ENCODE results near the gene SP3.
A peak's percentile ranks its signal among the peaks of the same experiment; 100 is the strongest.

The SP3 gene

DNA sequence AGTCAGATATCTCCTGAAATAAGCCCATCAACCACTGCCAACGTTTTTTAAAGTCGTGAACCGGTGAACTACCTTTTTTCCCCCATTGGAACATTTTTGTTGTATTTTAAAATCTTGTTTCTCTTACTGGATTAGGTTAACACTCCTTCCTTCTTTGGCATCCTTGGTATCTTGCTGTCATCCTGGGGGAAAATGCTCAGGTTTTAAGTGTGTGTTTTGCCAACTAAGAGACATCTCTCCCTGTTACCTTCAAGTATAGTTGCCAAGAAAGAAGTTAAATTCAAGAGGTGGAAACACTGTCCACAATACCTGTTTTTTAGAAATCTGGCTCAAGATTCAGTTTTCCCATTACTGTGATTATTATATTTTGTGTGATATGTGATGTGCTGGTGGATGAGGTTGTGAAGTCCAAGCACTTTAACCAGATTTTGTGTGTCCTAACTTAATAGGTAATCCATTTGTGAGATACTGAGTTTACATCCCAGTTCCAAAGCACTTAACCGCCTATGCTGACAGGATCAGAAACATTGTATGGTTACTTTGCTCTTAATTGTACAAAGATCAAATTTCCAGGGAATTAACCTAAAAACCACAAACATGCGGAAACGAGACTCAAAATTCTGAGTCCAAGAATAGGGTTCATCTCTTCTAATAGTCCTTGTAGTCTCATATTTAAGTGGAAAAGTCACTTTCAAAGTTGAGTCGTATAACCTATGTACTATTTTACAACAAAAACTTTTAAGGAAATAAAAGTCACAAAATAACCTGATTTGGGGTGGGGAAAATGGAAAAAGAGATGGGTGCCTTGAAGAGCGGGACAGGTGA lies 1.3 kb upstream of the SP3 start:
- Mint-ChIP-seq H3K4me1 (ENCODE audit: low read depth) (peaks cover 37% of the 10 kb centered on the region), H3K9me3 (no peaks in the 10 kb centered on the region), H3K27ac (peak overlapping the region; percentile 100), H3K36me3 (ENCODE audit: low read depth) (peaks cover 25% of the 10 kb centered on the region), H3K27me3 (no peaks in the 10 kb centered on the region), H3K4me3 (peak overlapping the region; percentile 99)
- no peak for DNase-seq

DNA sequence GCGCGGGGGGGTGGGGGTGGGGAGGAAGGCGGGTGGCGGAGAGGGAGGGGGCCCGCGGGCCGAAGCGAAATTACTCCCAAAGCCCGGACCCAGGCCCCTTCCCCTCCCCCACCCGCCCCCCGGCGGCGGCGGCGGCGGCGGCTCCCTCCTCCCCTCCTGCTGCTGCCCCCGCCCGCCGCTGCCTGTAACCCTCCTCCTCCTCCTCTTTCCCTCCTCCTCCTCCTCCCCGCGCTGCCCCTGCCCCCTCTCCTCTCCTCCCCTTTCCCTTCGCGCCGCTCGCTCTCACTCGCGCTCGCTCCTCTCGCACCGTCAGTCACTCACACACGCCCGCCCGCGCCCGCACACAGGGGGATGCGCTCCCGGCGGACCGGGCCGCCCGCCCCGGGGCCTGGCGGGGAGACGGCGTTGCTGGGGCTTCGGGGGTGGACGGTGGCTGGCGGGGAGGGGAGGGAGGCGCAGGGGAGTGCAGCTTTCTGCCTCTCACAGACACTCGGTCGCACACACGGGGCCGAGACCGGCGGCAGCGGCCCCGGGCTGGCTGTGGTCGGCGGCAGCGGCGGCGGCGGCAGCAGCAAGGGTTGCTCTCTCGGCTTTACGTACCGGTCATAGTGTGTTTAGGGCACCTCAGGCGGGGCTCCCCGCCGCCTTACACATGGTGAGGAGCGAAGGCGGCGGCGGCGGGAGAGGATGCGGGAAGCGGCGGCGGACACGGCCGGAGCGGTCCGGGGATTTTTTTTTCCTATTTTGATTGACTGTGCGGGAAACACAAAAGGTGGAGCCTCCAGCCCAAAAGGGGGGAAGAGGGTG lies 405 bp downstream of the SP3 start:
- H3K27ac Mint-ChIP-seq = peak overlapping the region; percentile 100
- H3K27me3 Mint-ChIP-seq = no peaks in the 10 kb centered on the region
- DNase-seq = peak; percentile 86
- H3K9me3 Mint-ChIP-seq = no peaks in the 10 kb centered on the region
- H3K4me3 Mint-ChIP-seq = peak overlapping the region; percentile 99
- H3K4me1 Mint-ChIP-seq (ENCODE audit: low read depth) = peaks cover 36% of the 10 kb centered on the region
- peaks cover 38% of the 10 kb centered on the region for H3K36me3 Mint-ChIP-seq (ENCODE audit: low read depth)

DNA sequence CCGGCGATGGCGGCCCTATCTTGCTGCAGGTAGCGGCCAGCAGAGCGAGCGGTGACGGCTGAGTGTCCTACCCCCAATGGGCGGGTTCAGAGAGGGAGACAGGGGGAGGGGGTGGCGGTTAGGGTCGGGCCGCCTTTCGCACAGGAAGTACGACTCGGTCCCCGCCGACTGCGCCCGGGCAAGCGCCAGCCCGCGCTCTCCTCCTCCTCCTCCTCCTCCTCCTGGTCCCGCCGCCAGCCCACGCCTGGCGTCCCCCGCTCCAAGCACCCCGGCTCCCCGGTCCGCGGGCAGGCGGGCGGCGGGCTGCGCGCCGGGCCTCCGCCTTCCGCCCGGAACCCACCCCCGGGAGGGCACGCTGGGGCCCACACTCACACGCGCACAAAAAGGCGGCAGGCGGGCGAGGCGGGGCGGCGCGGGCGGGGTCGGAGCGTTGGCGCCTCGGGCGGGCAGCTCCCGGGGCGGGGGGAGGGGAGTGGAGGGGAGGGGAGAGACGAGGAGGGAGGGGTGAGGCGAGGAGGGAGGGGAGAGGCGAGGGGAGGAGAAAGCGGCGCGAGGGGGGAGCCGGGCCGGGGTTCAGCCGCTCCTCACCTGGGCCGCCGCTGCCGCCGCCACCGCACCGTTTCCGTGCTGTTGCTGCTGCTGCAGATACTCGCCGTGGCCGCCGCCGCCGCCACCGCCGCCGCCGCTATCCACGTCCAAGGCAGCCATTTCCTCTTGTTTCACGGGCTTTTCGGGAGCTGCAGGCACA lies 1.2 kb downstream of the SP3 start:
- no peaks in the 10 kb centered on the region for H3K27me3 Mint-ChIP-seq
- H3K27ac Mint-ChIP-seq = peak overlapping the region; percentile 100
- DNase-seq = peak; percentile 94
- H3K9me3 Mint-ChIP-seq = no peaks in the 10 kb centered on the region
- peaks cover 44% of the 10 kb centered on the region for H3K4me1 Mint-ChIP-seq (ENCODE audit: low read depth)
- peaks cover 44% of the 10 kb centered on the region for H3K36me3 Mint-ChIP-seq (ENCODE audit: low read depth)
- H3K4me3 Mint-ChIP-seq = peak overlapping the region; percentile 99

DNA sequence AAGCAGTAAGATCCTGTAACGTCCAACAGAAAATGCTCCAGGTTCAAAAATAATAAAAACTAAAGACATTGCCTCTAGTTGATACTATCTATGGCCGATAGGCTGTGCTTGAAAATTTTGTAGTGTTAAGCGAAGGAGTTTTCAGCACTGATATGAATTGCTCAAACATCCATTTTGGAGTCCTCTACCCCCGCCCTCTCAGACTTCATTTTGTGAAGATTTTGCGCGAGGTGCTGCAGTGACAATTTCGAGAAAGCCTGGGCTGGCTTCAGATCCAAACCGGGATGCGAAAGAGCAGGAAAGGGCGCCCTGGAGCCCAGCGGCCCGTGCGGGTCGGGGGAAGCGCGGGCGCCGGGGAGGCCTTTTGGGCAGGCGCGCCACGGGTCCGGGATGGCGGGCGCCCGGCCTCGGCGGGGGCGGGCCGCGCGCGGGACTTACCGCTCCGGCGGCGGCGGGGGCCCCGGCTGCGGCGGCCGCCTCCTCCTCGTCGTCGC lies 1.8 kb downstream of the SP3 start:
- Mint-ChIP-seq H3K36me3 (ENCODE audit: low read depth) (peaks cover 49% of the 10 kb centered on the region), H3K4me3 (peak overlapping the region; percentile 84), H3K9me3 (no peaks in the 10 kb centered on the region), H3K27ac (peak overlapping the region; percentile 95), H3K4me1 (ENCODE audit: low read depth) (peaks cover 50% of the 10 kb centered on the region), H3K27me3 (no peaks in the 10 kb centered on the region)
- DNase-seq = no peak

DNA sequence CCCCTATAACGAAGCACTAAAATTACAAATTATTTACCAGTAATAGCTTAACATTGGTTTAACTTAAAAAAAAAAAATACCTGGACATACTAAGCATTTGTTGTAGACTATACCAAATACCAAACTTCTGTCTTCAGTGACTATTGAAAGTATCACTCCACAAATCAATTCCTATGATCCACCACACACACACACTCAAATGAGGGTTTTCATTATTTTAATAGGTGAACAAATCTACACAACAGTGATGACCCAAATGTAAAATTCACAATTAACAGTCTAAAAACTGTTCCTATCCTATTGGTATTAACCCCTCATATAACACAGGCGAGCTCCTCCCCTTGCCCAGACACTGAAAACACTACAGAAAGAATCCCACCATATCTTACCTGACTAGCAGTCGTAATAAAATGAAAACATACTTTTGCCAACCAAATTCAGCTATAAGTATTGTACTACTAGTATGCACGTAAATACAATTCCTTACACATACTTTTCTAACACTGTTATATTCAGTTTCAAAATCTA lies 2.5 kb downstream of the SP3 start:
- H3K4me1 Mint-ChIP-seq (ENCODE audit: low read depth) = peaks cover 56% of the 10 kb centered on the region

DNA sequence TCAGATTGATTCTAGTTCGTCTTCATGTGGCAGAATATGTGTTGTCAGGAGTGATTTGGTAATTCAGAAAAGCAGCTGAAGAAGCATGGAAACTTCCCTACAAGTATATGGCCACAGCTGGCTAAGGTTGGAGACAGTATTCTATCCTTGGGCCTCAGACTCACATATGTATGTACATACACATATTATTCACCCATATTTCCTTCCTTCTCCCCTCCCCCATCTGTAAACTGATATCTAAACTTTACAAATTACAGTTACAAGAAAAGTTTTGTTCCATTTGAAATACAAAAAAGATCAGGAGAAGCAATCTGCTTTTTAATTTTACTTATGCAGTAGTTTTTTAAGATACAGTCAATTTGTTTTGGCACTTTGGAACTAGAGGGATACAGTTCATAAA lies 3.1 kb downstream of the SP3 start:
- Mint-ChIP-seq H3K4me3 (peak overlapping the region; percentile 84), H3K36me3 (ENCODE audit: low read depth) (peaks cover 59% of the 10 kb centered on the region)
- no peak for DNase-seq

More for the DNA sequence above, 2.5 kb downstream of the SP3 start:
- H3K4me3 Mint-ChIP-seq = peak overlapping the region; percentile 84
- no peak for DNase-seq
- H3K27me3 Mint-ChIP-seq = no peaks in the 10 kb centered on the region
- H3K27ac Mint-ChIP-seq = peak overlapping the region; percentile 95
- H3K36me3 Mint-ChIP-seq (ENCODE audit: low read depth) = peaks cover 54% of the 10 kb centered on the region
- no peaks in the 10 kb centered on the region for H3K9me3 Mint-ChIP-seq

DNA sequence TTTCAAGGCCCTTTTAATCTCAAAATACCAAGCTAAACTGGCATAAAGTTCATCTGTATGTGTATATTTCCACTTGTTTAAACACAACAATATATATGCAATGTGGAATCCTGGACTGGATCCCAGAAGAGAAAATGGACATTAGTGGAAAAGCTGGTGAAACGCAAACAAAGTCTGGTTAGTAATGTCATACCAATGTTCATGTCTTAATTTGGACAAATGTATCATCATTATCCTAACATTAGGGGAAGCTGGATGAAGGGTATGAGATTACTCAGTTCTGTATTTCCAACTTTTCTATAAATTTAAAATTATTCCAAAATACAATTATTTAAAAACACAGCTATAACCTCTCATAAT lies 3.8 kb downstream of the SP3 start:
- Mint-ChIP-seq H3K27me3 (no peaks in the 10 kb centered on the region), H3K4me1 (ENCODE audit: low read depth) (peaks cover 60% of the 10 kb centered on the region), H3K4me3 (peak overlapping the region; percentile 84), H3K27ac (peak overlapping the region; percentile 89), H3K36me3 (ENCODE audit: low read depth) (peaks cover 66% of the 10 kb centered on the region), H3K9me3 (no peaks in the 10 kb centered on the region)
- no peak for DNase-seq

More for the DNA sequence above, 3.1 kb downstream of the SP3 start:
- peak overlapping the region; percentile 95 for H3K27ac Mint-ChIP-seq
- H3K27me3 Mint-ChIP-seq = no peaks in the 10 kb centered on the region
- peaks cover 60% of the 10 kb centered on the region for H3K4me1 Mint-ChIP-seq (ENCODE audit: low read depth)
- no peaks in the 10 kb centered on the region for H3K9me3 Mint-ChIP-seq

DNA sequence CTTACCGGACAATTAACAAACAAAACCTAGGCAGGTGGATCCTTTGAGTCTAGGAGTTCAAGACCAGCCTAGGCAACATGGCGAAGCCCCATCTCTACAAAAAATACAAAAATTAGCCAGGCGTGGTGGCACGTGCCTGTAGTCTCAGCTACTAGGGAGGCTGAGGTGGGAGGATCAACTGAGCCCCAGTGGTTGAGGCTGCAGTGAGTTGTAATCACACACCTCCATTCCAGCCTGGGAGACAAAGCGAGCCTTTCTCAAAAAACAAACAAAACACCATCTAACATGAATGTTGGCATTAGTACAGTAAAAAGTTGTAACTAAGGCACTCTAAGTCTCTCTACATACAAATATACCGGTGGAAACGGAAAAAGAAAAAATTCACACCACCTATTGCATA lies 5.3 kb downstream of the SP3 start:
- Mint-ChIP-seq H3K36me3 (ENCODE audit: low read depth) (peaks cover 74% of the 10 kb centered on the region), H3K27me3 (no peaks in the 10 kb centered on the region), H3K9me3 (no peaks in the 10 kb centered on the region), H3K4me3 (peak overlapping the region; percentile 84), H3K4me1 (ENCODE audit: low read depth) (peaks cover 68% of the 10 kb centered on the region), H3K27ac (peak overlapping the region; percentile 88)
- DNase-seq = no peak

DNA sequence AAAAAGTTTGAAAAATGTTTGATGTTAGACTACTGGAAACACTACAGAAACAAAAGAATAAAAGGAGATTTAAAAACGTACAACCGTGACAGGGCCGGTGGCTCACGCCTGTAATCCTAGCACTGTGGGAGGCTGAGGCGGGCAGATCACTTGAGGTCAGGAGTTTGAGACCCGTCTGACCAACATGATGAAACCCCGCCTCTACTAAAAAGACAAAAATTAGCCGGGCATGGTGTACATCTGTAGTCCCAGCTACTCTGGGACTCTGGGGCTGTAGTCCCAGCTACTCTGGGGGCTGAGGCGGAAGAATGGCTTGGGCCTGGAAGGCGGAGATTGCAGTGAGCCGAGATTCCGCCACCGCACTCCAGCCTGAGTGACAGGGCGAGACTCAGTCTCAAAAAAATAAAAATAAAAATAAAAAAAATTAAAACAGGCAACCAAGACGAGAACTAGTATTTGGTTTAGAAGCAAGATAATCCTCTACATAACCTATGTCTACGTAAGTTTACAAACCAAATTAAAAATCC lies 5.8 kb downstream of the SP3 start:
- H3K27me3 Mint-ChIP-seq = no peaks in the 10 kb centered on the region
- no peaks in the 10 kb centered on the region for H3K9me3 Mint-ChIP-seq
- no peak for DNase-seq
- H3K27ac Mint-ChIP-seq = peak overlapping the region; percentile 88
- H3K4me3 Mint-ChIP-seq = peak overlapping the region; percentile 84
- peaks cover 79% of the 10 kb centered on the region for H3K36me3 Mint-ChIP-seq (ENCODE audit: low read depth)
- peaks cover 72% of the 10 kb centered on the region for H3K4me1 Mint-ChIP-seq (ENCODE audit: low read depth)

DNA sequence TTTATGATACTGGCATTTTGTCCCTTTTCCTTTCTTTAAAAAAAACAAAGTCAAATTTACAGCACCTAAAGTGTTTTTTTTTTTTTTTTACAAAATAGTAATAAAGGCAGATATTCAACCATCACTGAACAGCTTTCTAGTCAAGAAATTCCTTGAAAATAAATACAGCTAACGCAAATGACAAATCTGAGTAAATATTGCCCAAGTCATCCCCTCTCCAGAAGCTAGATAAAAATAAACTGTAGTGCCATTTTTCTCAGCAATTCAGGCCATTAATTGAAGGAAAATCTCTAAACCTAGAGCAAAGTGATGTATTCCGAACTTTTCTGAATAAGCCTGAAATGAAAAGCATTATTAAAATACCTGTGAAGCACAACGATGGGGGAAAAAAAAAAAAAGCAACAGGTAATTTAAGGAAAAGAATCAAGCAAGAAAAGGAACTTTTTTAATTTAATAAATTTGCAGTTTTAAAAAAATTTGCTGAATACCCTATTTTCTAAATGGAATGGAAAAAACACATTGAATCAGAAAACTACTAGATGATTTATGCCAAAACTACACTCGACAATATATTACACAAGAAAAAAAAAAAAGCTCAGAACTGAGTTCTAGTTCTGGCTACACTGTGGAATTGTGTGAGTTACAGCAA lies 6.9 kb downstream of the SP3 start:
- H3K4me1 Mint-ChIP-seq (ENCODE audit: low read depth) = peaks cover 82% of the 10 kb centered on the region
- no peak overlapping the region for H3K27ac Mint-ChIP-seq
- peaks cover 88% of the 10 kb centered on the region for H3K36me3 Mint-ChIP-seq (ENCODE audit: low read depth)
- H3K9me3 Mint-ChIP-seq = no peaks in the 10 kb centered on the region
- DNase-seq = no peak
- peak overlapping the region; percentile 71 for H3K4me3 Mint-ChIP-seq
- H3K27me3 Mint-ChIP-seq = no peaks in the 10 kb centered on the region

DNA sequence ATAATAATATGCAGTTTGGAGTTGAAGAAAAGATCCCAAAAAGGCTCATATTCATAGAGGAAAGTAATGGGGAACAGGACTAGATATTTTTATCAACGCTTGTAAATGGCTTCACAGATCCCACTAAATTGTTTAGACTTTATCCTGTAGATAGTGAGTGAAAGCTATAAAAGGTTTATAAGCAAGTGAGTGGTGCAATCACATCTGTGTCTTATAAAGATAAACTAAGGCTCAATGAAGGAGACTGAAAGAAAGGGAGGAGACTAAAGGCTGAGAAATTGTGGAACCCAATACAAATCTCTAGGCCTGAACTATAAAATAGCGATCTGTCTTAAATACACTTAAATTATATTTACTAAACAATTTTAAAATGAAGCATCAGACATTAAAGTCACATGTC lies 7.7 kb downstream of the SP3 start:
- H3K9me3 Mint-ChIP-seq = no peaks in the 10 kb centered on the region
- no peak overlapping the region for H3K4me3 Mint-ChIP-seq
- H3K27ac Mint-ChIP-seq = no peak overlapping the region
- peaks cover 90% of the 10 kb centered on the region for H3K4me1 Mint-ChIP-seq (ENCODE audit: low read depth)
- DNase-seq = no peak
- H3K36me3 Mint-ChIP-seq (ENCODE audit: low read depth) = peaks cover 88% of the 10 kb centered on the region
- no peaks in the 10 kb centered on the region for H3K27me3 Mint-ChIP-seq

DNA sequence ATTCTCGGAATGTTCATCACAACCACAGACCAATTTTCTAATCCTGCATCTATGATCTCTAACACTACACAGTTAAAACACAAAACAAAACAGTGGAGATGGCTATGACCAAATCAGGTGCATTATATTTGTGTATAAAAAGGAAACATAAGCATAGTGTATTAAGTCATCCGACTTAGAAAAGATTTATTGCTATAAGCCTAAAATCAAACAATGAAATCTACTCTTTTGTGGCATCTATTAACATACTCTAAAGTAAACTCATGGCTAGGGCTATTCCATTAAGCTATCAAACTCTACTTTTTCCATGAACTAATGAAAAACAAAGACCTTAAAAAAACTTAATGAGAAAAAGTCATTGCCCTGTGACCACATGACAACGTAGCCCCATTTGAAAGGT lies 8.7 kb downstream of the SP3 start:
- H3K4me1 Mint-ChIP-seq (ENCODE audit: low read depth) = peaks cover 93% of the 10 kb centered on the region

DNA sequence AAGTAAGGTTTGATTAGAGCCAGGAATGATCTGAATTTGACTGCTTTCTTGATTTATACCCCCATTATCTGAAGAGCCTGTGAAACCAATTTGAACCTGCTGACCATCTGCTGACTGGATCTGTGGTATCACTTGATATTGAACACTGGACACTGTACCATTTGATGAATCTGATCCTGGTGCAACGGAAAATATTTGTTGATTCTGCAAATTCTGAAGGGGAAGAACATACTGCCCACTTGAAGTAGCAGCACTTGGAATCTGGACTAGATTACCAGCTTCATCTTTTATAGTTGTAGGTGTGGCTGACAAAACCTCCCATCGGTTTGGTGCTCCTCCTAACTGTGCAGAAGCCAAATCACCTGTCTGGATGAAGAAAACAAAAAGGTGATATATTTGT lies 9.3 kb downstream of the SP3 start:
- Mint-ChIP-seq H3K4me1 (ENCODE audit: low read depth) (peaks cover 91% of the 10 kb centered on the region), H3K36me3 (ENCODE audit: low read depth) (peaks cover 91% of the 10 kb centered on the region), H3K27me3 (no peaks in the 10 kb centered on the region), H3K9me3 (no peaks in the 10 kb centered on the region), H3K27ac (no peak overlapping the region), H3K4me3 (no peak overlapping the region)
- DNase-seq = no peak

More for the DNA sequence above, 8.7 kb downstream of the SP3 start:
- Mint-ChIP-seq H3K36me3 (ENCODE audit: low read depth) (peaks cover 90% of the 10 kb centered on the region), H3K27me3 (no peaks in the 10 kb centered on the region), H3K27ac (no peak overlapping the region), H3K9me3 (no peaks in the 10 kb centered on the region), H3K4me3 (no peak overlapping the region)
- no peak for DNase-seq
